ENCODE results near the gene PI3.

PI3 gene

DNA sequence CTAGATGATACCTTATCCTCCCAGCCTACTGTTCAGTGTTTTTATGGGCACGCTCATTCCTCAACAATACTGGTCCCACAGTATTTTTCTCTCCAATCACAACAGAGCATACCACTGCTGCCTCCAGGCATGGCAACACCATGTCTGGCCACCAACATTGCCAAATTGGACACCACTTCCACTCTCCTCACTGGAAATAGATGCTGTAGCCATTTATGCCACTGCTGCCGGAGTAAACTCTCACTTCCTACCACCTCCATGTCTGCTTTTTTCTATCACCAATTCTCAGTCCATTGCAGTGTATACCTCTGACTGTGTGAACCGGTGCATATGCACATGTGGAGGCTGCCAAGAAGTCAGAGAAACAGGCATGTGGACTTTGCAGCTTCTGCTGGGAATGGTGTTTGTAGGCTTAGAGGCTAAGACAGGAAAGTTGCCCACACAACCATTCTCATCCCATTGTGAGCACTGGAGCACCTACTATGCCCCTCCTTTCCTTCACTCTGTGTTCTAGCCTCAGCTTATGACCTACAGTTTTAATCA is 14.4 kb downstream of the PI3 start:
- DNase-seq: no peak

DNA sequence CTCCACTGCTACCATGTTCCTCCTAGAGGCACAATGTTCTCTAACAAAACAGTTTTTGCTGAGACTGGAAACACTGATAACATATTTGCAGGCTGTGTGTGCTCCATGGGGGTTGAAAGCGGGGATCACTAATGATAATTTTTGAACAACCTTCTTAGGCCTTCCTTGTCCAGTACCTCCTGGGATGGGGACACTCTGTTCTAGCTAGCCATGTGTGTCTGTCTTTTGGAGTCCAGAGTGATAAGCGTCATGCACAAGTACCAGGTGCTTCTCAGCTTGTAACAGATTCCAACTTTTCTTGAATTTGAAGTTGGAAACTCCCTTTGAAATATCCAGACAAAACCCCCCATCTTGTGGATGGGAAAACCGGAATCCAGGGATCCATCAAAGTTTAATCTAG is 15.2 kb downstream of the PI3 start:
- no peak for DNase-seq

DNA sequence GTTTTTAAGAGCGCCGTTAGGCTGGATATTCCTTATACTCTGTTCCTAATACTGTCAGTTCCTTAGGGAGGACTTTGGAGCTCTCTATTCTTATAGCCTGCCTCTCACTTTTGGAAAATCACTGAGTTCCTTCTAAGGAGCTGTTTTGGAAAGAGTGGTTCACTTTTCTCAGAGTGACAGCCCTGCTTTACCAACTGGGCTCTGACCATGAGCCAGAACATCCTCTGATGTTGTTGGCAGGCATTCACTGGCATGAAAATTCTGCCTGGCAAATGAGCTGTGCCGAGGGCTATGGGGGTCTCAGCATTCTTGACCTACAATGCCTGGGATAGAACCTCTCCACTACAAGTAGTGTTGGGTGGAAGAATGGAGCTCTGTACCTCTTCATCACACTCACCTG is 17.2 kb downstream of the PI3 start:
- no peak for DNase-seq

DNA sequence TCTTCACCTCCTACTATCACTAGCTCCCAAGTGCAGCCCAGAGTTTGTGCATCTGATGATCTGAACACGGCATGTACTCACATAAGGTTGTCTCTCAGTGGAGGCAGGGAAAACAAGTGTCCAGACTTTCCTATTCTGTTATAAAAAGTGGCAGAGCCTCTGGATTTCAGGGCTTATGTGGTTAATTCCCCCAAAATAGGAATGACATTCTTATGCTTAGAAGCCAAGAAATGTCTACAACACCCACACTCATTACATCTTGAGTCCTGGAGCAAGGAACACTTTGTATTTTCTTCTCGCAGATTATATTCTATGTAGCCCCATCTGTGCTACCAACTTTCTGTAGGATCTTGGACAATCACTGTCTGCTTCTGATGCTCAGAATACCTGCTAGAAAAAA is 18.6 kb downstream of the PI3 start:
- no peak for DNase-seq

DNA sequence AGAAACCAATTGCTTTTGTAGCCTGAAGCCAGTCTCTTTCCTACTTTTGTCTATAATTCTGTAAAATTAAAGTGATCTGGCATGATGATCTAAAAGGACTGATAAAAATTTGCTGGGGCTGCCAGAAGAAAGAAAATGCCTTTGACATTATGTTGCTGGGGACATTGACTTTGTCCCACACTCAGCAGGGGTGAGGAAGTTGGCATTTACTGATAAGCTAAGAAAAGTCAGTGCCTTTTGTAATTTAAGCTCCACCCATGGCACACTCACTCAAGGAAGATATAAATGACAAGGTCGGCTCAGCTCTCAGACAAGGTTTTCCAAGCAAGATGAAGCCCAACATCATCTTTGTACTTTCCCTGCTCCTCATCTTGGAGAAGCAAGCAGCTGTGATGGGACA is 32.0 kb downstream of the PI3 start, which contains the start of gene SEMG1:
TSS of gene SEMG1 (plus strand) at position 309 of the 400 bp plus-strand sequence. CDS start at position 330, 21 bp downstream.
- no peak for DNase-seq

DNA sequence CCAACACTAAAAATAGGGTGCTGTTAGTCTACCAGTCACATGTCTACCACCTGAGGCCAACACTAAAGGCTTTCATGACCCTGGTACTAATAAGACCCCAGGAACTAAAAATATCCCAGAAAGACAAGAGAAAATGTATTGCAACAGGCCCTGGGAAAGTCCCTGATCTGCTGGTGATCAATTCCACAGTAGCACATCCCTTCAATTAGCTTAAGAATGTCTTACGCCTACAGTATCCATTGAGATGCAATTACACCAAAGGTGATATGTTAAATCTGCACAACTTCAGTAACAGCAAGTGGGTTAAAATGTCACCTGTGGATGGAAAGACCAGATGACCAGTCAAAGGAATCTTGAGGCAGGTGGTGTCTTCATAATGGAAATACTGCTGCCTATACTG is 35.2 kb downstream of the PI3 start:
- no peak for DNase-seq

DNA sequence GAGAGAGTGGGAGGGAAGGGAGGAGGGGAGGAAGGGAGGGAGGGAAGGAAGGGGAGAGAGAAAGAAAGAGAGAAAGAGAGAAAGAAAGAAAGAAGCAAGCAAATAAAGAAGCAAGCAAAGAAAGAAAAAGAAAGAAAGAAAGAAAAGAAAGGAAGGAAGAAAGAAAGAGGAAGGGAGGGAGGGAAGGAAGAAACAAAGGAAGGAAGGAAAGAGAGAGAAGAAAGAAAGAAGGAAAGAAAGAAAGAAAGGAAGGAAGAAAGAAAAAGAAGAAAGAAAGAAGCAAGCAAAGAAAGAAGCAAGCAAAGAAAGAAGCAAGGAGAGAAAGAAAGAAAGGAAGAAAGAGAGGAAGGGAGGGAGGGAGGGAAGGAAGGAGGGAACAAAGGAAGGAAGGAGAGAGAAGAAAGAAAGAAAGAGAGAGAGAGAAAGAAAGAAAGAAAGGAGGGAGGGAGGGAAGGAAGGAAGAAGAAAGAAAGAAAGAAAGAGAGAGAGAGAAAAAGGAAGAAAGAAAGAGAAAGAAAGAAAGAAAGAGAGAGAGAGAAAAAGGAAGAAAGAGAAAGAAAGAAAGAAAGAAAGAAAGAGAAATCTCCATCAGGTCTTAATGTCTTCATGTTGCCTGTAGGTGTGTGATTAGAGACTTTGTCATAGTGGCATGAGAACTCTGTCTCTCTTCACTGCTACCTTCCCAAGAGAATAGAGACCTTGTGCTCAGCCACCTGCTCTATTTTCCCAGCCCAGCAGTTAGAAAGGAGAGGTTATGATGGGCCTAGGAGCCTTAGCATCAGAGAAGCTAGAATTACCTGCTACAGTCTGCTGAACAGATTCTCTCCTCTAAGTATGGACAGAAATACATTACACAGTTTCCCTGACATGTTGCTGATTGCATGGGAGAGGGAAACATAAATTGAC is 37.1 kb downstream of the PI3 start:
- no peak for DNase-seq

DNA sequence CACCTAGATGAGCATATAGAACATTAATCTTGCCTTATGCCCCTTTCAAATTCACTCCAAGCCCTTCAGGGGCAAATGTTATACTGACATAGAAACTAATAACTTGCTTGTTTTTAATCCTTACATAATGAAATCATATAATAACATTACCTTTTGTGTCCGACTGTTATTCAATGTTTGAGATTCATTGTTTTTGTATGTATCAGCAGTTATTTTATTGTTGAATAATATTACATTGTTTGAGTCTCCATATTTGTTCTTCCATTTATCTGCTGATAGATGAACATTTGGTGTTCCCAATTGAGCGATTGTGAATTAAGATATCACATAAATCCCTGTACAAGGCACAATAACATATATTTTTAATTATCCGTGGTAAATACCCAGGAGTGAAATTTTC is 38.1 kb downstream of the PI3 start:
- no peak for DNase-seq

DNA sequence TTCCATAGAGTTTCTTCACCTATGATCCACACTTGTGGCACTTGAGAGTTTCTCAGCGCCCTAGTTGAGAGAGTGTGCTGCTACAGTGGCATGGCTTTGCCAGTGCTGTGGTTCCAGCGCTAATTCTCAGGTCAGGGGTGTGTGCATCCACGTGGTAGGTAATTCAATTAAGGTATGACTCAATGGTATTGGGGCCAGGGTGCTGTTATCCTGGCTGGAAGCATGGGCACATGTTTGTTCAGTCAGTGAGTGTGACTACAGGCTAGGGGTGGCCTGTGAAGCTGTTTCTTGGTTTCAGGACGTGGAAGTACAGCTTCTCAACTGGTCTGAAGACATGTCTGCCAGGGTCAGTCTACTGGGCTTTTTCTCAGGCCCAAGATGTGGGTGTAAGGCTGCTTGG is 43.4 kb downstream of the PI3 start:
- DNase-seq: no peak

DNA sequence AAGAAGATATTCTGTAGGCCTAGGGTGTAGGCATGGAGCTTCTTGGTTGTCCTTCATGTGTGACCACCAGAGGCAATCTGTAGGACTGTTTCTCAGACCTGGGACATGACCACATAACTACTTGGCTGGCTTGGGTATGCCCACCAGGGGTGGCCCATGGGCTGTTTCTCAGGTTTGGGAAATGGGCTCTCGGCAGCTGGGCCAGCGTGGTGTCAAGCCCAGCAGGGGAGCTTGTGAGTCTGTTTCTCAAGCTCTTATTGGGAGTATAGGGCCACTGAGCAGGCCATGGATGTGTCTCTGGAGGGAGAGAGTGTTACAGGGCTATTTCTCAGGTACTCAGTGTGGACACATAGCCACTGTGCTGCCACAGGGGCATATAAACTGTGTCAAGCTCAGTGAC is 43.9 kb downstream of the PI3 start:
- no peak for DNase-seq

DNA sequence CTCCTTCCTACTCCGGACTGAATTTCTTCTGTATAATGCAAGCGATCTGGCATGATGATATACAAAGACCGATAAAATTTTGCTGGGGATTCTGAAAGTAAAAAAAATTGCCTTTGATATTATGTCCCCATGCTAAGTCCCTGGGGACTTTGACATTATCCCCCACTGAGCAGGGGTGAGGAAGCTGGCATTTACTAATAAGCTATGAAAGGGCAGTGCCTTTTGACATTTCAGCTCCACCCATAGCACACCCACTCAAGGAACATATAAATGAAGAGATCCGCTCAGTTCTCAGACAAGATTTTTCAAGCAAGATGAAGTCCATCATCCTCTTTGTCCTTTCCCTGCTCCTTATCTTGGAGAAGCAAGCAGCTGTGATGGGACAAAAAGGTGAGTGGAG is 46.4 kb downstream of the PI3 start, which contains the start of gene SEMG2:
TSS of gene SEMG2 (plus strand) at position 298 of the 400 bp plus-strand sequence. CDS start at position 315, 17 bp downstream.
- DNase-seq: no peak

DNA sequence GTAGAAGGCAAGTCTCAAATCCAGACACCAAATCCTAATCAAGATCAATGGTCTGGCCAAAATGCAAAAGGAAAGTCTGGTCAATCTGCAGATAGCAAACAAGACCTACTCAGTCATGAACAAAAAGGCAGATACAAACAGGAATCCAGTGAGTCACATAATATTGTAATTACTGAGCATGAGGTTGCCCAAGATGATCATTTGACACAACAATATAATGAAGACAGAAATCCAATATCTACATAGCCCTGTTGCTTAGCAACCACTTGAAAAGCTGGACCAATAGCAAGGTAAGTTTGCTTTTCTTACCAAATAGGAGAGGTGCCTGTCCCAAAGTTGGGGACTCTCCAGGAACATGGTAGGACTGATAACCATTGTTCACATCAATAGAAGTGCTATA is 48.4 kb downstream of the PI3 start:
- DNase-seq: no peak

All from NCI-H526 treated with DMSO at 0.1 percent for 48 hours (cell line).